Left ventricle myocardium superior (tissue), 1 donor: ENCODE data around the gene CNDP1. TPM values are rescaled to one million over a fixed set of nuclear protein-coding genes. Genes with fewer than 3 reads are reported as not detected.

Source experiments
- ATAC-seq: fragments of 200-7000 bp; cut with Tn5 transposase; one replicate; pipeline ENCODE4 v1.9.1; 2020; ENCODE audit warnings: mild to moderate bottlenecking, moderate library complexity
- DNase-seq: peaks from one replicate; pipeline ENCODE4 v3.0.0-alpha.2; 2020
- intact Hi-C: fragments of 100-400 bp; cut with micrococcal nuclease; formaldehyde crosslinking; loops from one replicate; pipeline ENCODE4 v1.11.0; 2022
- total RNA-seq: library from RNA; stranded (reverse); fragmentation: NEBNext Ultra II Directional; extraction: Animal tissue kit (Norgen Biotek cat#: 25700); gene quantifications from one replicate; pipeline ENCODE4 v1.2.1, GENCODE V29; 2021
- donor health status: DM: no; HTN: yes; CAD: no; lungs with severe emphysema.

Gene CNDP1
- total RNA-seq, 1 donor from 2014 or later = not detected

GRCh38 chr18:74503137-74503536, 31.2 kb upstream of the CNDP1 start:
- no peak for ATAC-seq
- intact Hi-C loops = no loop called here
- no peak for DNase-seq

- ATAC-seq (no peak), DNase-seq (no peak)
- intact Hi-C loops = no loop called here
Measured at GRCh38 chr18:74505776-74506175, 28.5 kb upstream of the CNDP1 start.

- ATAC-seq = no peak
- DNase-seq = no peak
- intact Hi-C loops = no loop called here
Measured at GRCh38 chr18:74506448-74507084, 27.7 kb upstream of the CNDP1 start.

- intact Hi-C loops = no loop called here
- ATAC-seq = no peak
Measured at GRCh38 chr18:74507097-74507881, 27.0 kb upstream of the CNDP1 start.

GRCh38 chr18:74507927-74508326, 26.4 kb upstream of the CNDP1 start:
- intact Hi-C loops = no loop called here
- DNase-seq (no peak), ATAC-seq (no peak)

More at GRCh38 chr18:74507097-74507881, 27.0 kb upstream of the CNDP1 start:
- no peak for DNase-seq

GRCh38 chr18:74508366-74508765, 25.9 kb upstream of the CNDP1 start:
- DNase-seq (no peak), ATAC-seq (no peak)
- intact Hi-C loops = no loop called here

GRCh38 chr18:74508821-74509225, 25.5 kb upstream of the CNDP1 start:
- ATAC-seq (no peak), DNase-seq (no peak)
- intact Hi-C loops = no loop called here

GRCh38 chr18:74509856-74510769, 24.2 kb upstream of the CNDP1 start:
- no peak for DNase-seq
- intact Hi-C loops = no loop called here
- no peak for ATAC-seq

- ATAC-seq (no peak), DNase-seq (no peak)
- intact Hi-C loops = no loop called here
Measured at GRCh38 chr18:74510770-74511095, 23.6 kb upstream of the CNDP1 start.

GRCh38 chr18:74511823-74512222, 22.5 kb upstream of the CNDP1 start:
- DNase-seq = no peak
- no peak for ATAC-seq
- intact Hi-C loops = no loop called here

GRCh38 chr18:74512321-74513053, 21.8 kb upstream of the CNDP1 start:
- DNase-seq (no peak), ATAC-seq (no peak)
- intact Hi-C loops = no loop called here

GRCh38 chr18:74513149-74513882, 21.0 kb upstream of the CNDP1 start:
- ATAC-seq = no peak
- no peak for DNase-seq
- intact Hi-C loops = no loop called here

- no peak for DNase-seq
- no peak for ATAC-seq
- intact Hi-C loops = no loop called here
Measured at GRCh38 chr18:74513883-74514205, 20.5 kb upstream of the CNDP1 start.

GRCh38 chr18:74514860-74515495, 19.3 kb upstream of the CNDP1 start:
- intact Hi-C loops = no loop called here
- no peak for ATAC-seq
- no peak for DNase-seq

- ATAC-seq = no peak
Measured at GRCh38 chr18:74515620-74516231, 18.6 kb upstream of the CNDP1 start.

GRCh38 chr18:74516271-74517235, 17.7 kb upstream of the CNDP1 start:
- intact Hi-C loops = no loop called here
- DNase-seq = no peak
- ATAC-seq = no peak

More at GRCh38 chr18:74515620-74516231, 18.6 kb upstream of the CNDP1 start:
- intact Hi-C loops = no loop called here
- no peak for DNase-seq

GRCh38 chr18:74517236-74517630, 17.1 kb upstream of the CNDP1 start:
- intact Hi-C loops = no loop called here
- no peak for ATAC-seq
- DNase-seq = no peak
